Measurements from ENCODE around the gene HTR7.

GRCh38 chr10:90893190-90893589 is 35.4 kb upstream of the HTR7 start:
- TF ChIP-seq, protein P1, sequence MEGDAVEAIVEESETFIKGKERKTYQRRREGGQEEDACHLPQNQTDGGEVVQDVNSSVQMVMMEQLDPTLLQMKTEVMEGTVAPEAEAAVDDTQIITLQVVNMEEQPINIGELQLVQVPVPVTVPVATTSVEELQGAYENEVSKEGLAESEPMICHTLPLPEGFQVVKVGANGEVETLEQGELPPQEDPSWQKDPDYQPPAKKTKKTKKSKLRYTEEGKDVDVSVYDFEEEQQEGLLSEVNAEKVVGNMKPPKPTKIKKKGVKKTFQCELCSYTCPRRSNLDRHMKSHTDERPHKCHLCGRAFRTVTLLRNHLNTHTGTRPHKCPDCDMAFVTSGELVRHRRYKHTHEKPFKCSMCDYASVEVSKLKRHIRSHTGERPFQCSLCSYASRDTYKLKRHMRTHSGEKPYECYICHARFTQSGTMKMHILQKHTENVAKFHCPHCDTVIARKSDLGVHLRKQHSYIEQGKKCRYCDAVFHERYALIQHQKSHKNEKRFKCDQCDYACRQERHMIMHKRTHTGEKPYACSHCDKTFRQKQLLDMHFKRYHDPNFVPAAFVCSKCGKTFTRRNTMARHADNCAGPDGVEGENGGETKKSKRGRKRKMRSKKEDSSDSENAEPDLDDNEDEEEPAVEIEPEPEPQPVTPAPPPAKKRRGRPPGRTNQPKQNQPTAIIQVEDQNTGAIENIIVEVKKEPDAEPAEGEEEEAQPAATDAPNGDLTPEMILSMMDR (IDR thresholded peaks at IDR 0.05): no peak
- TF ChIP-seq POLR2A (IDR thresholded peaks at IDR 0.05) (no peak), POLR2AphosphoS5 (IDR thresholded peaks at IDR 0.05; ENCODE audit: insufficient read depth in 1 of 2, low read depth in 1 of 2) (no peak)
